Fibroblast of villous mesenchyme (primary cell): ENCODE results near the gene TSPAN4. TPM values are rescaled to one million over a fixed set of nuclear protein-coding genes. Genes with fewer than 3 reads are reported as not detected.

ENCODE experiments used
- DNase-seq: peaks from one replicate; pipeline ENCODE4 v3.0.0-alpha.2; 2010; ENCODE audit warnings: low read depth
- H3K4me3 ChIP-seq: 2 replicates; pipeline ENCODE4 v1.5.1; 2011; ENCODE audit warnings: low read depth, mild to moderate bottlenecking, low read length
- CTCF ChIP-seq: IDR thresholded peaks from 2 replicates; pipeline ENCODE4 v1.5.1; 2012; ENCODE audit warnings: low read depth, mild to moderate bottlenecking, low read length; ENCODE audit not compliant: insufficient read depth
- total RNA-seq: library from RNA; depleted of rRNA; stranded (reverse); fragments of >200 nt; gene quantifications from 2 replicates; pipeline ENCODE4 v1.2.3, GENCODE V29; 2012

Gene TSPAN4
- total RNA-seq, 1 donor, result 113 TPM

GRCh38 chr11:849104-849824 is 6.6 kb downstream of the TSPAN4 start:
- no peak for TF ChIP-seq CTCF
- peak overlapping the region; percentile 54 for H3K4me3 ChIP-seq
- DNase-seq, result no peak

DNA sequence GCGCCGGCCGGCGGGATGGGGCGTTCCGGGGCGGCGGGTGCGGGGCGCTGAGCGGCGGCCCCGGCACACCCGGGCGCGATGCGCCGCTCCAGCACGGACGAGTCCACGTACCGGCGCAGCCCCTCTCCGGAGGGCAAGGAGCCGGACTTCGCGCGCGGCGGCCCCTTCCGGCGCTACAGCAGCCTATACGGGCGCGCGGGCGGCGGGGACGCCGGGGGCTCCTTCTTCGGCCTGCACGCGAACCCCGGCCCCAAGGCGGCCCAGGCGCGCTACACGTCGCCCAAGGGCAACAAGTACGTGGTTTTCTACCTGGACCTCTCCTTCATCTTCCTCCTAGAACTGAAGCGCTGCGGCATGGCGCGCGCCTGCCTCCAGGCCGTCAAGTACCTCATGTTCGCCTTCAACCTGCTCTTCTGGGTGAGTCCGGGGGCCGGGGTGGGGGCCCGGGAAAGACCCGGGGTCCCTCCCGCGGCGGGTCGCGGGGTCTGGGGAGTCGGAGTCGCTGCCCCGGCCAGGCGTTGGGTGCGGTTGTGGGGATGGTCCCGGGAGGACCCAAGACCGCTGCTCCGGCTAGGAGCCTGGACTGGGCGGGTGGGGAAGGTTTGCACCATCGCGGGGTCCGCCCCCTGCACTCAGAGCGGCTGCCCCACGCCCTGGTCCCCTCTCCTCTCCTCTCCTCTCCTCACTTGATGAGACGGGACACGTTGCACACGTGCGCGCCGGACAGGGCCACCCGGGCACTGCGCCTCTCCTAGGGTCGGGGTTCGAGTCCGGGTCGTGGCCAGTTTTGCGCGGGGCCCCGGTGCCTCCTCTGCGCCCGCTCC is 7.5 kb downstream of the TSPAN4 start:
- peak overlapping the region; percentile 44 for H3K4me3 ChIP-seq

DNA sequence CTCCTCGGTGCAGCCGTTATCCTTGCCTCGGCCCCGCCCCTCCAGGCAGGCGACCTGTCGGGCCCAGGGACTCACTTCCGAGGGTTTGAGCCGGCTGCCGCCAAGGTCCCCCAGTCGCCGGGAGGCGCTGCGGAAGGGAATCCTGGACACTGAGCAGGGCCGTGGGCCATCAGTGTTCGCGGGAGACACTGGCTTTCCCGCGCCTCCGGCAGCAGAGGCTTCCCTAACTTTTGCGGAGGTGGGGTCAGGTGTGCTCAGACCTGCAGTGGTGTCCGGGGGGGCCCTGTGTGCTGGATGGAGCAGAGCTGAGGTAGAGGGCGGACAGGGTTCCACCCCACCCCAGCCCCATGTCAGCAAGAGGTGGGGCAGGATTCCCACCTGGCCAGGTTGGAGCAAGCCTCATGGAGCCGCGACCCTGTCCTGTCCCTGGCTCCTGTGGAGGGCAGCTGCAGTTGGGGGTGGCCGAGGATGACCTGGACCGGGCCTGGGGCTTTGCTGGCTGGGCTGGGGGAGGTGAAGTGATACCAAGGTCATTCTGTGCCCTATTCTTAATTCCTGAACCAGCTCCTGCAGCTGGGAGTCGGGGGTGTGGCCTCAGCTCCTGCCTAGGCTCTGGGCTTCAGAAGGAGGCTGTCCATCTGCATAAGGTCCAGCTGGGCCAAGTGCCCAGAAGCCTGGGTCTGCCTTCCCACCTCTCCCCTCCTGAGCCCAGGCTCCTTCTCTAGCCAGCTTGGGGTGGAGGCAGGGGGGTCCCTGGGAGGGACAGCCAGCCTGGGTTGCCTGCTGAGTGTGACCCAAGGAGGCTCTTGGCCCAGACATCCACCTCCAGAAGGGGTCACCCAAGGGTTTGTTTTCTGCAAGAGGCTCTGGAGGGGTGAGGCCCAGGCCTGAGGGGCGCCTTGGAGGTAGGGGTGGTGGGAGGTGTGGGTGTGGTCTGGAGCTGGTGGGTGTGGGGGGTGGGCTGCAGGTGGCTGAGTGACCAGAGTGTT is 8.4 kb downstream of the TSPAN4 start:
- peak; percentile 16 for TF ChIP-seq CTCF
- no peak for DNase-seq
- no peak overlapping the region for H3K4me3 ChIP-seq

More for the DNA sequence above, 7.5 kb downstream of the TSPAN4 start:
- no peak for TF ChIP-seq CTCF
- DNase-seq, result no peak

DNA sequence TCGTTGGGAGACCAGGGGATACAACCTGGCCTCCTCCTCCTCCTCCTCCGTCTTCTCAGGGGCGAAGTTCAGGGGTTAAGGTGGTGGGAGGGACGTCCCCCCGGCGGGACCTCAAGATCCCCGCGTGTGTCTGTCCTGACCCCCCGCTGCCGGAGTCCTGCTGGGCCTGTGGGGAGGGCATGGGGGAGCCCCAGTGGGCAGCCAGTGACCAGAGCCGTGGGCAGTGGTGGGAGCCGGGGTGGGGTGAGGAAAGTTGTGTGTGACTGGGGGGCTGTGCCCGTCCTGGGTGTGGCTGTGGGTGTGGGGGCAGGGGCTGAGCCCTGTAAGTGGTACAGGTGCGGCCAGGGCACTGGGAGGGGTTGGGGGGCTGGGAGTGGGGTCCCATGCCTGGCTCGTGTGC is 10.1 kb downstream of the TSPAN4 start:
- no peak overlapping the region for H3K4me3 ChIP-seq
- DNase-seq, result no peak
- no peak for TF ChIP-seq CTCF

DNA sequence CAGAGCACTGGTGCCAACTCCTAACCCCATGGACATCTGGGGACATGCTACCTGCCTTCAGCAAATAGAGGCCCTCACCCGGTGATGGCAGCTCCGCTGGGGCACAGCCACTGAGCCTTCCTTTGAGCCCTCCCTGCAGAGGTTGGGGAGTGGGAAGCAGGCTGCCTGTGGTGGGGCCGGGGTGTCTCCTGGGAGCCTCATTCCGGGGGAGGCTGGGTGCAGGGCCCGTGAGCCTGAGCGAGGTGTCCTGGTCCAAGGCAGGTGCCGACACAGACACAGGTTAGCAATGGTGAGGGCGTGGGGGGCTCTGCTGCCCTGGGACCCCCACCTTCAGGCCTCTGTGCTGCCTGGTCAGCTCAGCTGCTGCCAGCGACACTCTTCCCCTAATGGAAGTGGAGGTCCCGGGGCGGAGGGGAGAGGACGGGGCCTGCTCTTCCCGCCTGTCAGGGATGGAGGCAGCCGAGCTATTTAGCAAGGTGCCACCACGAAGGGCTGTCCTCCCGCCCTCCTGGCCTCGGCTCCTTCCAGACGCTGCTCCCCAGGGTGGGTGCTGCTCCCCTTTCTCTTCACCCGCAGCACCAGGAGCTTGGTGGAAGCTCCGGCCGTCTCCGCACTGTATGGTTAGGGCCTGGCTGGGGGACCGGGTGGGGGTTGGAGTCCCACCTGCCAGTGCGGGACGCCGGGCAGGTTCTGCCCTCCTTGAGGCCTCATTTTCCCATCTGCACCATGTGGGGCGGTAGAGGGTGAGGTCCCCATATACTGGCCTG is 11.2 kb downstream of the TSPAN4 start:
- H3K4me3 ChIP-seq, result no peak overlapping the region
- no peak for DNase-seq
- no peak for TF ChIP-seq CTCF
